ENCODE results near the gene KCNMA1.

KCNMA1 gene

GRCh38 chr10:77120666-77121376 is 516.8 kb downstream of the KCNMA1 start:
- Histone ChIP-seq H3K79me2 (ENCODE audit: insufficient read depth, low read length) (no peaks in the 10 kb centered on the region), H3K9me3 (ENCODE audit: insufficient read depth, low read length) (no peaks in the 10 kb centered on the region), H3F3A (ENCODE audit: insufficient read depth) (no peaks in the 10 kb centered on the region), H3K36me3 (ENCODE audit: low read length) (no peaks in the 10 kb centered on the region), H3K9ac (ENCODE audit: low read length) (no peak overlapping the region), H4K20me1 (ENCODE audit: low read depth, low read length) (no peaks in the 10 kb centered on the region), H3K9me2 (replicated peaks; ENCODE audit: insufficient read depth, low read length) (no peaks in the 10 kb centered on the region), H2AFZ (ENCODE audit: low read depth, low read length, severe bottlenecking) (no peak overlapping the region), H3K4me3 (ENCODE audit: insufficient read depth, low read length, poor library complexity, severe bottlenecking) (no peak overlapping the region), H3K27me3 (ENCODE audit: low read length) (no peaks in the 10 kb centered on the region), H3K4me2 (ENCODE audit: low read depth, low read length, poor library complexity, severe bottlenecking) (no peak overlapping the region), H3K27ac (ENCODE audit: low read depth, low read length) (no peak overlapping the region)
- no peak for TF ChIP-seq EZH2phosphoT487 (conservative IDR thresholded peaks at IDR 0.05; ENCODE audit: low read length)
- no peak for TF ChIP-seq CTCF (IDR thresholded peaks at IDR 0.05; ENCODE audit: insufficient read depth, low read length, poor library complexity, severe bottlenecking)

- Histone ChIP-seq H3F3A (ENCODE audit: insufficient read depth) (no peaks in the 10 kb centered on the region), H3K27me3 (ENCODE audit: low read length) (no peaks in the 10 kb centered on the region), H3K4me3 (ENCODE audit: insufficient read depth, low read length, poor library complexity, severe bottlenecking) (no peak overlapping the region), H4K20me1 (ENCODE audit: low read depth, low read length) (no peaks in the 10 kb centered on the region), H3K36me3 (ENCODE audit: low read length) (no peaks in the 10 kb centered on the region), H3K79me2 (ENCODE audit: insufficient read depth, low read length) (no peaks in the 10 kb centered on the region), H3K9me2 (replicated peaks; ENCODE audit: insufficient read depth, low read length) (no peaks in the 10 kb centered on the region), H2AFZ (ENCODE audit: low read depth, low read length, severe bottlenecking) (no peak overlapping the region), H3K27ac (ENCODE audit: low read depth, low read length) (no peak overlapping the region), H3K9ac (ENCODE audit: low read length) (no peak overlapping the region), H3K4me2 (ENCODE audit: low read depth, low read length, poor library complexity, severe bottlenecking) (no peak overlapping the region), H3K9me3 (ENCODE audit: insufficient read depth, low read length) (no peaks in the 10 kb centered on the region)
- TF ChIP-seq EZH2phosphoT487 (conservative IDR thresholded peaks at IDR 0.05; ENCODE audit: low read length): no peak
- no peak for TF ChIP-seq CTCF (IDR thresholded peaks at IDR 0.05; ENCODE audit: insufficient read depth, low read length, poor library complexity, severe bottlenecking)
Observed at GRCh38 chr10:77120012-77120411, 517.6 kb downstream of the KCNMA1 start.

DNA sequence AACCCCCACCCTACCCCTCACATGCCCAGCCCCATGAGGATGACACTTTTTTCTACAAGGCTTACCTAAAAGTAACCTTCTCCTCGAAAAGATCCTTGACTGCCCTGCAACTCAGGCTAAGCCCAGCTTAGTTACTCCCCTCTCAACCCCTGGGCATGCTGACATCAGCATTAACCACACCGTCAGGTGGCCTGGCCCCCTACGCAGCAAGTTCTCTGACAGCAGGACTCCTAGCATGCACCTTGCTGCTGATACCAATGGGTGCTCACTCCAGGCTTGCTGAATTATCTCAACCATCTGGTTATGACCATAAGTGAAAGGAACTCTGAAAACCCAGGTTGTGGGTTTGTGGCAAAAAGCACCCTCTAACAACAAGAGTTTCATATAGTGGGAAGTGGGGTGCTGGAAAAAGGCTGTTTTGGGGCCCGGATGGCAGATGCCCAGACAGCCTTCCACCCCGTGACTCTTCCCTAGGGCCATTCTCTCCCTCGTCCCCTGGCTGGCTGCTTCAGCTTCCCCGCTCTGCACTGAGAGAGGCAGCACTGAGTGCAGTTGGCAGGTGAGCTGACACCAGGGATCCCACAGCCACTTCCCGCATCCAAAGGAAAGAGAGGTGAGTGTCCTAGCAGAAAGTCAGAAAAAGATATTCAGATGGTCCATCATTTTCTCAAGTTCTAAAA is 518.9 kb downstream of the KCNMA1 start:
- no peaks in the 10 kb centered on the region for H3K9me3 ChIP-seq (ENCODE audit: insufficient read depth, low read length)
- H3K27me3 ChIP-seq (ENCODE audit: low read length): no peaks in the 10 kb centered on the region
- no peak overlapping the region for H3K4me3 ChIP-seq (ENCODE audit: insufficient read depth, low read length, poor library complexity, severe bottlenecking)
- no peaks in the 10 kb centered on the region for H4K20me1 ChIP-seq (ENCODE audit: low read depth, low read length)
- no peak overlapping the region for H3K4me2 ChIP-seq (ENCODE audit: low read depth, low read length, poor library complexity, severe bottlenecking)
- H3K79me2 ChIP-seq (ENCODE audit: insufficient read depth, low read length): no peaks in the 10 kb centered on the region
- no peak overlapping the region for H2AFZ ChIP-seq (ENCODE audit: low read depth, low read length, severe bottlenecking)
- H3K9me2 ChIP-seq (replicated peaks; ENCODE audit: insufficient read depth, low read length): no peaks in the 10 kb centered on the region
- no peaks in the 10 kb centered on the region for H3F3A ChIP-seq (ENCODE audit: insufficient read depth)
- H3K36me3 ChIP-seq (ENCODE audit: low read length): no peaks in the 10 kb centered on the region
- H3K9ac ChIP-seq (ENCODE audit: low read length): no peak overlapping the region
- TF ChIP-seq EZH2phosphoT487 (conservative IDR thresholded peaks at IDR 0.05; ENCODE audit: low read length) (no peak), CTCF (IDR thresholded peaks at IDR 0.05; ENCODE audit: insufficient read depth, low read length, poor library complexity, severe bottlenecking) (no peak)
- no peak overlapping the region for H3K27ac ChIP-seq (ENCODE audit: low read depth, low read length)

Measured in SU-DHL-6 (cell line).